T1000 (cell line): ENCODE results near the gene CLEC9A.
A peak's percentile ranks its signal among the peaks of the same experiment; 100 is the strongest.

Experiments
- DNase-seq: peaks from one replicate; lab custom pipeline; 2025; ENCODE audit warnings: mixed read lengths; lab: John Stamatoyannopoulos, UW

CLEC9A gene

GRCh38 chr12:10067264-10067663 is 36.8 kb downstream of the CLEC9A start:
- no peak for DNase-seq

- no peak for DNase-seq
Measured at GRCh38 chr12:10067942-10068341, 37.5 kb downstream of the CLEC9A start.

GRCh38 chr12:10068644-10069043 is 38.2 kb downstream of the CLEC9A start:
- no peak for DNase-seq

- peak; percentile 2 for DNase-seq
Measured at GRCh38 chr12:10069099-10069498, 38.6 kb downstream of the CLEC9A start.

GRCh38 chr12:10069976-10070375 is 39.5 kb downstream of the CLEC9A start:
- no peak for DNase-seq

GRCh38 chr12:10070380-10070779 is 39.9 kb downstream of the CLEC9A start:
- no peak for DNase-seq

GRCh38 chr12:10072131-10072530 is 41.6 kb downstream of the CLEC9A start:
- no peak for DNase-seq

- DNase-seq: no peak
Measured at GRCh38 chr12:10073261-10073660, 42.8 kb downstream of the CLEC9A start.

- no peak for DNase-seq
Measured at GRCh38 chr12:10075451-10075850, 45.0 kb downstream of the CLEC9A start.

- DNase-seq: peak; percentile 35
Measured at GRCh38 chr12:10082117-10082874, 51.8 kb downstream of the CLEC9A start.

GRCh38 chr12:10084733-10085132 is 54.3 kb downstream of the CLEC9A start:
- no peak for DNase-seq

- no peak for DNase-seq
Measured at GRCh38 chr12:10086387-10086786, 55.9 kb downstream of the CLEC9A start.

- DNase-seq: no peak
Measured at GRCh38 chr12:10088031-10088430, 57.5 kb downstream of the CLEC9A start.

GRCh38 chr12:10088955-10089900 is 58.7 kb downstream of the CLEC9A start:
- DNase-seq: no peak

- no peak for DNase-seq
Measured at GRCh38 chr12:10094646-10095395, 64.3 kb downstream of the CLEC9A start.

- no peak for DNase-seq
Measured at GRCh38 chr12:10095971-10096370, 65.5 kb downstream of the CLEC9A start.

GRCh38 chr12:10097521-10097920 is 67.0 kb downstream of the CLEC9A start:
- no peak for DNase-seq

GRCh38 chr12:10098791-10099190 is 68.3 kb downstream of the CLEC9A start, which contains the start of gene CLEC1A:
Gene CLEC1A, minus strand, starts transcription at chr12:10098985. Its CDS starts 63 bp downstream, at chr12:10098922.
- no peak for DNase-seq

GRCh38 chr12:10101042-10101579 is 70.6 kb downstream of the CLEC9A start:
- DNase-seq: peak; percentile 6

GRCh38 chr12:10101648-10102220 is 71.3 kb downstream of the CLEC9A start:
- no peak for DNase-seq

- DNase-seq: no peak
Measured at GRCh38 chr12:10102322-10102721, 71.8 kb downstream of the CLEC9A start.
